K562 (cell line): ENCODE results near the gene PTP4A2. TPM values are rescaled to one million over a fixed set of nuclear protein-coding genes. Genes with fewer than 3 reads are reported as not detected.
A peak's percentile ranks its signal among the peaks of the same experiment; 100 is the strongest.

Experiments
- GATAD2B ChIP-seq: fragments of 450-650 bp; IDR thresholded peaks from 2 replicates; pipeline ENCODE4 v1.6.1; 2017; ENCODE audit warnings: mild to moderate bottlenecking, borderline replicate concordance
- NCOR1 ChIP-seq: fragments of 450-650 bp; IDR thresholded peaks from 2 replicates; pipeline ENCODE4 v1.6.1; 2016; ENCODE audit warnings: mild to moderate bottlenecking, moderate library complexity
- NEUROD1 ChIP-seq: fragments of 150-350 bp; IDR thresholded peaks from 2 replicates; pipeline ENCODE4 v1.6.1; 2014; ENCODE audit warnings: borderline replicate concordance, low read length, low read depth; ENCODE audit not compliant: partially characterized antibody
- PTBP1 ChIP-seq: fragments of 200-400 bp; formaldehyde crosslinking; IDR thresholded peaks from 2 replicates; pipeline ENCODE4 v1.6.1; 2017; ENCODE audit warnings: low read depth, low read length
- ZBTB7A ChIP-seq: IDR thresholded peaks from 2 replicates; pipeline ENCODE4 v1.6.1; 2011; ENCODE audit warnings: low read depth, mild to moderate bottlenecking, low read length, moderate library complexity, borderline replicate concordance; ENCODE audit not compliant: control insufficient read depth
- ZFP30 ChIP-seq: fragments of 250-450 bp; sonication (Bioruptor Pico); IDR thresholded peaks from 2 replicates; pipeline ENCODE4 v1.8.0; 2022; ENCODE audit warnings: moderate library complexity, mild to moderate bottlenecking, inconsistent platforms, borderline replicate concordance
- ZNF583 ChIP-seq: fragments of 250-450 bp; sonication (Bioruptor Pico); IDR thresholded peaks from 2 replicates; pipeline ENCODE4 v1.4.0; 2020
- polyA plus RNA-seq, 8 experiments: library from polyadenylated mRNA; depleted of rRNA in 4 of 8; stranded (reverse) in 5 of 8; unstranded in 3 of 8; fragments of >200 nt; fragmentation: Nextera tagmentation in 2 of 8; fragmentation: Illumina TruSeq in 1 of 8; extraction: Ambion mirVana in 2 of 8; extraction: Trizol in 1 of 8; gene quantifications; 2 replicates each; pipeline versions ENCODE4 v1.2.1 to v1.2.3, GENCODE V29; 2011 to 2014; ENCODE audit warnings: inconsistent platforms in 1 of 8, missing spikeins in 1 of 8
- total RNA-seq, 7 experiments: library from RNA; depleted of rRNA in 6 of 7; stranded (reverse); fragments of >200 nt in 6 of 7; fragmentation: Illumina TruSeq in 2 of 7; extraction: Trizol in 2 of 7; gene quantifications; 2 replicates each; pipeline versions ENCODE4 v1.2.1 to v1.2.3, GENCODE V29; 2011 to 2021; ENCODE audit warnings: low replicate concordance in 1 of 7
- TF ChIP-seq, protein P1 (sequence below), 3 experiments: fragments of 200-800 bp in 1 of 3; fragments of 250-450 bp in 1 of 3; fragments of 450-650 bp in 1 of 3; sonication (Bioruptor Pico) in 1 of 3; sonication (Bioruptor generic) in 1 of 3; formaldehyde crosslinking in 1 of 3; IDR thresholded peaks; 2 replicates each; pipeline versions ENCODE4 v1.6.1 to v1.8.0; 2016 to 2022; ENCODE audit warnings: mild to moderate bottlenecking in 2 of 3, missing genetic modification characterization in 2 of 3, missing compliant biosample characterization in 1 of 3, moderate library complexity in 1 of 3
- TF ChIP-seq, protein P2 (sequence below): sonication (generic); formaldehyde crosslinking; IDR thresholded peaks from 2 replicates; pipeline ENCODE4 v1.8.0; 2022; ENCODE audit warnings: missing genetic modification reagents, mild to moderate bottlenecking, borderline replicate concordance
- TF ChIP-seq, protein P3 (sequence below), 2 experiments: fragments of 450-650 bp; formaldehyde crosslinking in 1 of 2; IDR thresholded peaks; 2 replicates each; pipeline versions ENCODE4 v1.4.0 to v1.6.1; 2014 to 2020; ENCODE audit warnings: mild to moderate bottlenecking in 2 of 2, borderline replicate concordance in 1 of 2, low read depth in 1 of 2

The PTP4A2 gene
- total and polyA plus RNA-seq, 9 of the 15 experiments (the other 6 are each of a cell fraction or from before 2014, with no cell fraction given): 197 to 870 (median 480) TPM

DNA sequence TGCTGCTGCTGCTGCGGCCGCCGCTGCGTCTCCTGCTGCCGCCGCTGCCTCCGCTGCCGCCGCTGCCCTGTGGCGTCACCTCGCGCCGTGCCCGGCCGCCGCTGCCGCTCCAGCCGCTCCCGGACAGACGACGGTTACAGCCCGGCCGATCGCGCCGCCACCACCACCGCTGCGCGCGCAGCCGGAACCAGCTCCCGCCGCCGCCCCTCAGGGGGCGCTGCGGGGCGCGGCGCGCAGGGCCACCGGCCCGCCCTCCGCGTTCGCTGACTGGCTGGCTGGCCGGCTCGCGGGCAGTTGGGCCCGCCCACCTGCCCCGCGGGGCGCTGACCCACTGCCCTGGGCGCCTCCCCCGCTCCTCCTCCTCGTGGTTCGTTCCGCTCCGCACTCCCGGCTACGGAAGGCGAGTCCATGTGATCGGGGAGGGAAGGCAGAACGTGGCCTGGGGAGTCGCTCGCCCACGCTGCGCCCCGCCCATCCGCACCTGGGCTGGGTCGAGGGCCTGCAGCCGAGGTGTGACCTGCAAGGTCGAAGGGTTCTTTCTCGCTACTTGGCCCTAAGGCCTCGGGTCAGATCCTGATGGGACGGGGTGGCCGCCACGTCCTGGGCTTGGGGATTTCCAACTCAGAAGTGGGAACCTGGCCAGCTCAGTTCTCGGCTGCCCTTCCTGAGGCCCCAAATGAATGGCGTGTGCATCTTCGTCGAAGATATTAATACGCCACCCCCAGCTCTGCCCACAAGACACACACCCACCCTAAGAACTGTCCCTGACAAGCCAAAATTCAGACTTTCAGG lies at the start of gene PTP4A2 (continued):
- TF ChIP-seq, protein P1, sequence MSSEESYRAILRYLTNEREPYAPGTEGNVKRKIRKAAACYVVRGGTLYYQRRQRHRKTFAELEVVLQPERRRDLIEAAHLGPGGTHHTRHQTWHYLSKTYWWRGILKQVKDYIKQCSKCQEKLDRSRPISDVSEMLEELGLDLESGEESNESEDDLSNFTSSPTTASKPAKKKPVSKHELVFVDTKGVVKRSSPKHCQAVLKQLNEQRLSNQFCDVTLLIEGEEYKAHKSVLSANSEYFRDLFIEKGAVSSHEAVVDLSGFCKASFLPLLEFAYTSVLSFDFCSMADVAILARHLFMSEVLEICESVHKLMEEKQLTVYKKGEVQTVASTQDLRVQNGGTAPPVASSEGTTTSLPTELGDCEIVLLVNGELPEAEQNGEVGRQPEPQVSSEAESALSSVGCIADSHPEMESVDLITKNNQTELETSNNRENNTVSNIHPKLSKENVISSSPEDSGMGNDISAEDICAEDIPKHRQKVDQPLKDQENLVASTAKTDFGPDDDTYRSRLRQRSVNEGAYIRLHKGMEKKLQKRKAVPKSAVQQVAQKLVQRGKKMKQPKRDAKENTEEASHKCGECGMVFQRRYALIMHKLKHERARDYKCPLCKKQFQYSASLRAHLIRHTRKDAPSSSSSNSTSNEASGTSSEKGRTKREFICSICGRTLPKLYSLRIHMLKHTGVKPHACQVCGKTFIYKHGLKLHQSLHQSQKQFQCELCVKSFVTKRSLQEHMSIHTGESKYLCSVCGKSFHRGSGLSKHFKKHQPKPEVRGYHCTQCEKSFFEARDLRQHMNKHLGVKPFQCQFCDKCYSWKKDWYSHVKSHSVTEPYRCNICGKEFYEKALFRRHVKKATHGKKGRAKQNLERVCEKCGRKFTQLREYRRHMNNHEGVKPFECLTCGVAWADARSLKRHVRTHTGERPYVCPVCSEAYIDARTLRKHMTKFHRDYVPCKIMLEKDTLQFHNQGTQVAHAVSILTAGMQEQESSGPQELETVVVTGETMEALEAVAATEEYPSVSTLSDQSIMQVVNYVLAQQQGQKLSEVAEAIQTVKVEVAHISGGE (CRISPR knock-in tag; IDR thresholded peaks at IDR 0.05): peak in 1 of 3 experiments; percentile 75; a peak in 1 of 6 replicates
- peak; percentile 84 for TF ChIP-seq ZBTB7A
- TF ChIP-seq NEUROD1: peak; percentile 41
- peak; percentile 37; the same call in 1 of the 2 replicates for TF ChIP-seq ZNF583 (CRISPR knock-in tag)
- peak; percentile 96 for TF ChIP-seq GATAD2B
- peak; percentile 41; the same call in 1 of the 2 replicates for TF ChIP-seq PTBP1
- TF ChIP-seq, protein P2, sequence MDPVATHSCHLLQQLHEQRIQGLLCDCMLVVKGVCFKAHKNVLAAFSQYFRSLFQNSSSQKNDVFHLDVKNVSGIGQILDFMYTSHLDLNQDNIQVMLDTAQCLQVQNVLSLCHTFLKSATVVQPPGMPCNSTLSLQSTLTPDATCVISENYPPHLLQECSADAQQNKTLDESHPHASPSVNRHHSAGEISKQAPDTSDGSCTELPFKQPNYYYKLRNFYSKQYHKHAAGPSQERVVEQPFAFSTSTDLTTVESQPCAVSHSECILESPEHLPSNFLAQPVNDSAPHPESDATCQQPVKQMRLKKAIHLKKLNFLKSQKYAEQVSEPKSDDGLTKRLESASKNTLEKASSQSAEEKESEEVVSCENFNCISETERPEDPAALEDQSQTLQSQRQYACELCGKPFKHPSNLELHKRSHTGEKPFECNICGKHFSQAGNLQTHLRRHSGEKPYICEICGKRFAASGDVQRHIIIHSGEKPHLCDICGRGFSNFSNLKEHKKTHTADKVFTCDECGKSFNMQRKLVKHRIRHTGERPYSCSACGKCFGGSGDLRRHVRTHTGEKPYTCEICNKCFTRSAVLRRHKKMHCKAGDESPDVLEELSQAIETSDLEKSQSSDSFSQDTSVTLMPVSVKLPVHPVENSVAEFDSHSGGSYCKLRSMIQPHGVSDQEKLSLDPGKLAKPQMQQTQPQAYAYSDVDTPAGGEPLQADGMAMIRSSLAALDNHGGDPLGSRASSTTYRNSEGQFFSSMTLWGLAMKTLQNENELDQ: no peak
- TF ChIP-seq NCOR1: peak; percentile 69
- no peak for TF ChIP-seq ZFP30
- TF ChIP-seq, protein P3, sequence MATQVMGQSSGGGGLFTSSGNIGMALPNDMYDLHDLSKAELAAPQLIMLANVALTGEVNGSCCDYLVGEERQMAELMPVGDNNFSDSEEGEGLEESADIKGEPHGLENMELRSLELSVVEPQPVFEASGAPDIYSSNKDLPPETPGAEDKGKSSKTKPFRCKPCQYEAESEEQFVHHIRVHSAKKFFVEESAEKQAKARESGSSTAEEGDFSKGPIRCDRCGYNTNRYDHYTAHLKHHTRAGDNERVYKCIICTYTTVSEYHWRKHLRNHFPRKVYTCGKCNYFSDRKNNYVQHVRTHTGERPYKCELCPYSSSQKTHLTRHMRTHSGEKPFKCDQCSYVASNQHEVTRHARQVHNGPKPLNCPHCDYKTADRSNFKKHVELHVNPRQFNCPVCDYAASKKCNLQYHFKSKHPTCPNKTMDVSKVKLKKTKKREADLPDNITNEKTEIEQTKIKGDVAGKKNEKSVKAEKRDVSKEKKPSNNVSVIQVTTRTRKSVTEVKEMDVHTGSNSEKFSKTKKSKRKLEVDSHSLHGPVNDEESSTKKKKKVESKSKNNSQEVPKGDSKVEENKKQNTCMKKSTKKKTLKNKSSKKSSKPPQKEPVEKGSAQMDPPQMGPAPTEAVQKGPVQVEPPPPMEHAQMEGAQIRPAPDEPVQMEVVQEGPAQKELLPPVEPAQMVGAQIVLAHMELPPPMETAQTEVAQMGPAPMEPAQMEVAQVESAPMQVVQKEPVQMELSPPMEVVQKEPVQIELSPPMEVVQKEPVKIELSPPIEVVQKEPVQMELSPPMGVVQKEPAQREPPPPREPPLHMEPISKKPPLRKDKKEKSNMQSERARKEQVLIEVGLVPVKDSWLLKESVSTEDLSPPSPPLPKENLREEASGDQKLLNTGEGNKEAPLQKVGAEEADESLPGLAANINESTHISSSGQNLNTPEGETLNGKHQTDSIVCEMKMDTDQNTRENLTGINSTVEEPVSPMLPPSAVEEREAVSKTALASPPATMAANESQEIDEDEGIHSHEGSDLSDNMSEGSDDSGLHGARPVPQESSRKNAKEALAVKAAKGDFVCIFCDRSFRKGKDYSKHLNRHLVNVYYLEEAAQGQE (IDR thresholded peaks at IDR 0.05; ENCODE audit: borderline replicate concordance): peak; percentile 24
- TF ChIP-seq, protein P3 (CRISPR knock-in tag; IDR thresholded peaks at IDR 0.05; ENCODE audit: low read depth): peak; percentile 28; the same call in 1 of the 2 replicates
